Breast epithelium (tissue), 3 donors: Measurements from ENCODE around the gene CSRNP3.

Experiments
- POLR2A ChIP-seq: fragments of 450-650 bp; IDR thresholded peaks from one replicate; pipeline ENCODE4 v1.6.1; 2016; ENCODE audit warnings: antibody characterized with exemption, mild to moderate bottlenecking, moderate library complexity
- TF ChIP-seq, protein P1 (sequence below), 3 donors: fragments of 450-650 bp; IDR thresholded peaks; one replicate each; pipeline ENCODE4 v1.5.1; 2016 to 2017; ENCODE audit warnings: antibody characterized with exemption in 3 of 3, mild to moderate bottlenecking in 3 of 3, moderate library complexity in 3 of 3

DNA sequence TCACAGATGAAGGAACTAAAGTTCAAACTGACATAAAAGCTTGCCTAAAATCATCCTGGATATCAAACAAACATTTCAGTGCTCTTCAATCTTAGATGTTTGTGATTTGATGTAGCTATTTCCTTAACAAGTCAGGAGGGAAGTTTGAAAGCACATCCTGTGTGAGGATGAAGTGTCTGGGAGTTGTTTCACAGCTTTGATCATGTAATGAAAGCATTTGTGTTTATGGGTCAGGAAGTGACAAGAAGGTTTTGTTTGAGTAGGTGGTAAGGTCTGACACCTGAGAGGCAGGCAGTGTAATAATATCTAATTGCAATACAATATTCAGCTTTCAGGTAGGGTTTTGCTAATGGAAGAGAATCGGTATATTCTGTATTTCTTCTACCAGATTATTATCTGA, 26.0 kb upstream of the CSRNP3 start:
- TF ChIP-seq, protein P1, sequence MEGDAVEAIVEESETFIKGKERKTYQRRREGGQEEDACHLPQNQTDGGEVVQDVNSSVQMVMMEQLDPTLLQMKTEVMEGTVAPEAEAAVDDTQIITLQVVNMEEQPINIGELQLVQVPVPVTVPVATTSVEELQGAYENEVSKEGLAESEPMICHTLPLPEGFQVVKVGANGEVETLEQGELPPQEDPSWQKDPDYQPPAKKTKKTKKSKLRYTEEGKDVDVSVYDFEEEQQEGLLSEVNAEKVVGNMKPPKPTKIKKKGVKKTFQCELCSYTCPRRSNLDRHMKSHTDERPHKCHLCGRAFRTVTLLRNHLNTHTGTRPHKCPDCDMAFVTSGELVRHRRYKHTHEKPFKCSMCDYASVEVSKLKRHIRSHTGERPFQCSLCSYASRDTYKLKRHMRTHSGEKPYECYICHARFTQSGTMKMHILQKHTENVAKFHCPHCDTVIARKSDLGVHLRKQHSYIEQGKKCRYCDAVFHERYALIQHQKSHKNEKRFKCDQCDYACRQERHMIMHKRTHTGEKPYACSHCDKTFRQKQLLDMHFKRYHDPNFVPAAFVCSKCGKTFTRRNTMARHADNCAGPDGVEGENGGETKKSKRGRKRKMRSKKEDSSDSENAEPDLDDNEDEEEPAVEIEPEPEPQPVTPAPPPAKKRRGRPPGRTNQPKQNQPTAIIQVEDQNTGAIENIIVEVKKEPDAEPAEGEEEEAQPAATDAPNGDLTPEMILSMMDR (IDR thresholded peaks at IDR 0.05) = no peak
- no peak for TF ChIP-seq POLR2A
